Measurements from ENCODE around the gene AACS. TPM values are rescaled to one million over a fixed set of nuclear protein-coding genes. Genes with fewer than 3 reads are reported as not detected.

The AACS gene, protein sequence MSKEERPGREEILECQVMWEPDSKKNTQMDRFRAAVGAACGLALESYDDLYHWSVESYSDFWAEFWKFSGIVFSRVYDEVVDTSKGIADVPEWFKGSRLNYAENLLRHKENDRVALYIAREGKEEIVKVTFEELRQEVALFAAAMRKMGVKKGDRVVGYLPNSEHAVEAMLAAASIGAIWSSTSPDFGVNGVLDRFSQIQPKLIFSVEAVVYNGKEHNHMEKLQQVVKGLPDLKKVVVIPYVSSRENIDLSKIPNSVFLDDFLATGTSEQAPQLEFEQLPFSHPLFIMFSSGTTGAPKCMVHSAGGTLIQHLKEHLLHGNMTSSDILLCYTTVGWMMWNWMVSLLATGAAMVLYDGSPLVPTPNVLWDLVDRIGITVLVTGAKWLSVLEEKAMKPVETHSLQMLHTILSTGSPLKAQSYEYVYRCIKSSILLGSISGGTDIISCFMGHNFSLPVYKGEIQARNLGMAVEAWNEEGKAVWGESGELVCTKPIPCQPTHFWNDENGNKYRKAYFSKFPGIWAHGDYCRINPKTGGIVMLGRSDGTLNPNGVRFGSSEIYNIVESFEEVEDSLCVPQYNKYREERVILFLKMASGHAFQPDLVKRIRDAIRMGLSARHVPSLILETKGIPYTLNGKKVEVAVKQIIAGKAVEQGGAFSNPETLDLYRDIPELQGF
- polyA plus RNA-seq (2013, experiment 1 of 4), result 33.1 TPM
- 34.3 TPM for polyA plus RNA-seq (2013, experiment 2 of 4)
- polyA plus RNA-seq (2013, experiment 3 of 4), result 19.9 TPM
- 21.5 TPM for polyA plus RNA-seq (2013, experiment 4 of 4)

DNA sequence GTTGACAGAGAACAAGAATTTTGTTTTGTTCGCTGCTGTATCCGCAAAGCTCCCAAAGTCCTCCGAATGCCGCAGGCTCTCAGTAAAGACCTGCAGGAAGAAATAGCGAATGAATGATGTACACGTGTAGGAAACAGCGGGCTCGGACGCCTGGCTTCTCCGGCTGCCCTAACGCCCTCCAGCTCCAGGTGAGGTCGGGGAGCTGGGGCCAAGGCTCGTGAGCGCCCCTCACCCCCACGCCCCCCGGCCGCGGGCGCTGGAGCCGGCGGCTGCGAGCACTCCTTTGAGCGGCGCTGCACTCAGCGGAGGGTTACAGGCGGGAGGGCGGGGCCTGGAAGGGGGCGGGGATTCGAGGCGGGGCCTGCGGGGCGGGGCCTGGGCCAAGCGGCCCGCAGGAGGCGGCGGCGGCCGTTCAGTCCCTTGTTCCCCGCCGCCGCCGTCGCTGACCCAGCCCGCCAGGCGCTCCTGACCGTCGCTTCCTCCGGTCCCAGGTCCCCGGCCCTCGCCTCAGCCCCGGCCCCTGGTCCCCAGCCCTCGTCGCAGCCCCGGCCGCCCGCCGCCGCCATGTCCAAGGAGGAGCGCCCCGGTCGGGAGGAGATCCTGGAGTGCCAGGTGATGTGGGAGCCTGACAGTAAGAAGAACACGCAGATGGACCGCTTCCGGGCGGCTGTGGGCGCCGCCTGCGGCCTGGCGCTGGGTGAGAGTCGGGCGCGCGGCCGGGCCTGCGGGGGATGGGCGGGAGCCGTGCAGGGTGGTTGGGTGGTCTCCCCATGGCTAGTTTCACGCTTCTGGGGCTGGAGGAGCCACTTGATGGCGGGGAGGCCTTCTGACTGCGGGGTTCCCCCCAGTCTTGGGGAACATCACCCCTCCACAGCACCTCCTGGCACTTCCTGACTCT lies at the start of gene AACS:
Gene AACS, plus strand, starts transcription at position 415 of the 898 bp plus-strand sequence. Its CDS starts 150 bp downstream, at position 565.
- Histone ChIP-seq H3K4me3 (ENCODE audit: insufficient read depth, low read depth, low read length) (peak within 1 kb of the TSS; percentile 78), H3K36me3 (ENCODE audit: control insufficient read depth, insufficient read depth, low read length) (no peaks in the 10 kb centered on the region), H3K4me1 (ENCODE audit: control insufficient read depth, insufficient read depth, low read length) (peaks cover 4% of the 10 kb centered on the region), H3K9me3 (ENCODE audit: control insufficient read depth, low read length) (no peaks in the 10 kb centered on the region), H3K27ac (ENCODE audit: insufficient read depth, low read depth, low read length, poor library complexity, severe bottlenecking) (no peak within 1 kb of the TSS), H3K27me3 (ENCODE audit: control insufficient read depth, insufficient read depth, low read length, poor library complexity, severe bottlenecking) (peaks cover 9% of the 10 kb centered on the region)
- 1% methylated on average over 80 of the region's 80 CpGs for WGBS, 2 experiments

DNA sequence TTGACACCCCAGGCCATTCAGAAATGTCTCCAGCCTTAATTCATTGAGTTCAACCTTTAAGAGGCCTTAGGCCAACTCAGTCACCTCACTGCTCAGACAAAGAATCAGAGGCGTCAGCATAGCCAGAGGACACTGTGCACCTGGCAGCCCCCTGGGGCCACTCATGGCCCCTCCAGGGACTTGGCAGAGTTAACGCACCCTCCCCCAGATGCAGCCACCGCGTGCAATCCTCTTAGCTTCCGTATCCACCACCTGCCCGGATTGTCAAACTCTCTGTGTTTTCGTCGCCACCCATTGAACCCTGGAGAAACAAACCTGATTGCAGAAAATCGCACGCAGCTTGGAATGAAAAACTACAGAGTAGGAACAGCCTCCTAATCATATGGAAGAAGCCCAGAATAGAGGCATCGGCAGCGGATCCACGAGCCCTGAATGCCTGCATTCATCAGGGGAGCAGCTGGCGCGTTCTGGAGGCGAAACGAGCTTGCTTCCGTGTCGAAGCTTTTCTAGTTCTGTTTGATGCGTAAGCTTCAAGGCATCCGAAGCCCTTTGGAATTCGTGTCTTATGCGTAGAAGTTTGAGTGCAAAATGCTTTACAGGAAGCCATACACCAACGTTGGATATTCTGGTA lies 49.4 kb upstream of the AACS start:
- Histone ChIP-seq H3K9me3 (ENCODE audit: control insufficient read depth, low read length) (no peaks in the 10 kb centered on the region), H3K4me1 (ENCODE audit: control insufficient read depth, insufficient read depth, low read length) (no peaks in the 10 kb centered on the region), H3K27me3 (ENCODE audit: control insufficient read depth, insufficient read depth, low read length, poor library complexity, severe bottlenecking) (no peaks in the 10 kb centered on the region), H3K27ac (ENCODE audit: insufficient read depth, low read depth, low read length, poor library complexity, severe bottlenecking) (no peak overlapping the region), H3K36me3 (ENCODE audit: control insufficient read depth, insufficient read depth, low read length) (no peaks in the 10 kb centered on the region), H3K4me3 (ENCODE audit: insufficient read depth, low read depth, low read length) (no peak overlapping the region)
- 93 to 95% methylated on average over 24 of the region's 24 CpGs for WGBS, 2 experiments

DNA sequence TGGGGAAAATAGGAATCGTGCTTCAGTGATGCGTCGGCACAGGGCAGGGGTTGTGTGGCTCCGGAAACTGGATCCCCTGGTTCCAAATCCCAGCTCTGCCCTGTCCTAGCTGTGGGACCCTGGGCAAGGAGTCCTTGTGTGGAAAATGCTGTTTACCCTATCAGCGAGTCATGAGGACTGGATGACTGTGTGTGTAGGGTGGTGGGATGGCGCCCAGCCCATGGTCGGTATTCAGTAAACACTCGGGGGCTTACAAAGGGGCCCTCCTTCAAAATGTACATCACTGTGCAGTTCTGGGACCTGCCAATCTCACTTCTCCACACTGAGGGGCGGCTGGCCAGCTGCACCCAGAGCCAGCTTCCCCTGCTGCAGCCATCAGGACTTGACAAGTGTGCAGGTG lies 47.4 kb upstream of the AACS start:
- Histone ChIP-seq H3K9me3 (ENCODE audit: control insufficient read depth, low read length) (no peaks in the 10 kb centered on the region), H3K27me3 (ENCODE audit: control insufficient read depth, insufficient read depth, low read length, poor library complexity, severe bottlenecking) (no peaks in the 10 kb centered on the region), H3K36me3 (ENCODE audit: control insufficient read depth, insufficient read depth, low read length) (peaks cover under 1% of the 10 kb centered on the region), H3K4me1 (ENCODE audit: control insufficient read depth, insufficient read depth, low read length) (no peaks in the 10 kb centered on the region), H3K27ac (ENCODE audit: insufficient read depth, low read depth, low read length, poor library complexity, severe bottlenecking) (no peak overlapping the region), H3K4me3 (ENCODE audit: insufficient read depth, low read depth, low read length) (no peak overlapping the region)
- WGBS, 2 experiments, result 94 to 95% methylated on average over 9 of the region's 9 CpGs

DNA sequence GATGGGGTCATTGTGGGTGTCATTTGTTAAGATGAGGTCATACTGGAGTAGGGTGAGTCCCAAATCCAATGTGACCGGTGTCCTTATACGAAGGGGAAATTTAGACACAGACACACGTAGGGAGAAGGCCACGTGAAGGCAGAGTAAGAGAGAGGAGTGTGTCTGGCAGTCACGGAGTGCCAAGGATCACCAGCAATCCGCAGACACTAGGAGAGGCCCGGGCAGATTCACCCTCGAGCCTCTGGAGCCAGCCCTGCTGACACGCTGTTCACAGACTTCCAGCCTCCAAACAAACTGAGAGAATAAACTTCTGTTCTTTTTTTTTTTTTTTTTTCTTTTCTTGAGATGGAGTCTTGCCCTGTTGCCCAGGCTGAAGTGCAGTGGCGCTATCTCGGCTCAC lies 46.9 kb upstream of the AACS start:
- 91 to 94% methylated on average over 11 of the region's 11 CpGs for WGBS, 2 experiments
- Histone ChIP-seq H3K4me1 (ENCODE audit: control insufficient read depth, insufficient read depth, low read length) (no peaks in the 10 kb centered on the region), H3K9me3 (ENCODE audit: control insufficient read depth, low read length) (no peaks in the 10 kb centered on the region), H3K27ac (ENCODE audit: insufficient read depth, low read depth, low read length, poor library complexity, severe bottlenecking) (no peak overlapping the region), H3K36me3 (ENCODE audit: control insufficient read depth, insufficient read depth, low read length) (peaks cover 6% of the 10 kb centered on the region), H3K27me3 (ENCODE audit: control insufficient read depth, insufficient read depth, low read length, poor library complexity, severe bottlenecking) (no peaks in the 10 kb centered on the region), H3K4me3 (ENCODE audit: insufficient read depth, low read depth, low read length) (no peak overlapping the region)

DNA sequence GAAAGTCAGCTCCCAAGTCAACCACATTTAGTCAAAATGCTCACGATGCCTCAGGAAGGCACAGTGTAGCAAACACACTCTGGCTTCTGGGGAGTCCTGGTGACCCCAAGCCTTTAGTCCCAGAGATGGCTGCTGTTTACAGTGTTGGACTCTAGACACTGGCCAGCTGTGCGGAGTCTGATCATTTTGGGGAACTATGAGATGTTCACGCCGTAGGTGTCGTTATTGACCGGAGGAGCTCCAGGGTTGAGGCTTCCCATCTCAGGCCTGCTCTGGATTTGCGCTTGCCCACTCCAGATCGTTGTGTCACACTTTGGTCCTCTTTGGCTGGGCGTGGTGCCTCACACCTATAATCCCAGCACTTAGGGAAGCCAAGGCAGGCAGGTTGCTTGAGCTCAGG lies 44.1 kb upstream of the AACS start:
- 94 to 95% methylated on average over 9 of the region's 9 CpGs for WGBS, 2 experiments
- no peaks in the 10 kb centered on the region for H3K4me1 ChIP-seq (ENCODE audit: control insufficient read depth, insufficient read depth, low read length)
- H3K4me3 ChIP-seq (ENCODE audit: insufficient read depth, low read depth, low read length), result no peak overlapping the region
- H3K27ac ChIP-seq (ENCODE audit: insufficient read depth, low read depth, low read length, poor library complexity, severe bottlenecking), result no peak overlapping the region
- H3K9me3 ChIP-seq (ENCODE audit: control insufficient read depth, low read length), result no peaks in the 10 kb centered on the region
- H3K27me3 ChIP-seq (ENCODE audit: control insufficient read depth, insufficient read depth, low read length, poor library complexity, severe bottlenecking), result no peaks in the 10 kb centered on the region
- peaks cover 7% of the 10 kb centered on the region for H3K36me3 ChIP-seq (ENCODE audit: control insufficient read depth, insufficient read depth, low read length)

DNA sequence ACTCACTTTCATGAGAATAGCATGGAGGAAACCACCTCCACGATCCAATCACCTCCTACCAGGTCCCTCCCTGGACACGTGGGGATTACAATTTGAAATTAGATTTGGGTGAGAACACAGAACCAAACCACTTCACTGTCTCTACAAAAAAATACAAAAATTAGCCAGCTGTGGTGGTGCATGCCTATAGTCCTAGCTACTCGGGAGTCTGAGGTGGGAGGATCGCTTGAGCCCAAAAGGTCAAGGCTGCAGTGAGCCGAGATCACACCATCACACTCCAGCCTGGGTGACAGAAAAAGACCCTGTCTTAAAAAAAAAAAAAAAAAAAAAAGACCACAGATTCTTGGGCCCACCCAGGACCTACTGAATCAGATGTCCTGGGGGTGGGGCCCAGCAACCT lies 43.5 kb upstream of the AACS start:
- Histone ChIP-seq H3K27me3 (ENCODE audit: control insufficient read depth, insufficient read depth, low read length, poor library complexity, severe bottlenecking) (no peaks in the 10 kb centered on the region), H3K4me3 (ENCODE audit: insufficient read depth, low read depth, low read length) (no peak overlapping the region), H3K9me3 (ENCODE audit: control insufficient read depth, low read length) (no peaks in the 10 kb centered on the region), H3K4me1 (ENCODE audit: control insufficient read depth, insufficient read depth, low read length) (no peaks in the 10 kb centered on the region), H3K36me3 (ENCODE audit: control insufficient read depth, insufficient read depth, low read length) (peaks cover 7% of the 10 kb centered on the region), H3K27ac (ENCODE audit: insufficient read depth, low read depth, low read length, poor library complexity, severe bottlenecking) (no peak overlapping the region)
- whole genome bisulfite sequencing, 2 experiments, result 85 to 90% methylated on average over 5 of the region's 5 CpGs

DNA sequence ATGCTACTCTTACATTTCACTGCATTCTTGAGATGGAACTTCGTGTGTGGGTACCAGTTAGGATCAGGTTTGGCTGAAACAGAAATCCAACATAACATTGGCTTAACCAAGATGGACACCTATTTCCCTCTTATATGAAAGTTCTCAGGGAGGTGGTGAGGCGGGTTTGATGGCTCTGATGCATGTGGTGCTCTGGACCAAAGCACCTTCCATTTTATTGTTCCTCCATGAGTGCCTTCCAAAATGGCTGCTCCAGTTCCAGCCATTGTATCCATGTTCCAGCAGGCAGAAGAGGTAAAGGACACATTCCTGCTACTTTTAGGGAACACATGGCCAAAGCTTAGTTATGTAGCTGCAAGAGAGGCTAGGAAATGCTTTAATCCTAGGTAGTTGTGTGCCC lies 42.2 kb upstream of the AACS start:
- H3K27ac ChIP-seq (ENCODE audit: insufficient read depth, low read depth, low read length, poor library complexity, severe bottlenecking), result no peak overlapping the region
- no peak overlapping the region for H3K4me3 ChIP-seq (ENCODE audit: insufficient read depth, low read depth, low read length)
- H3K27me3 ChIP-seq (ENCODE audit: control insufficient read depth, insufficient read depth, low read length, poor library complexity, severe bottlenecking), result no peaks in the 10 kb centered on the region
- WGBS, 2 experiments, result 96 to 97% methylated on average over 2 of the region's 2 CpGs
- H3K9me3 ChIP-seq (ENCODE audit: control insufficient read depth, low read length), result no peaks in the 10 kb centered on the region
- H3K4me1 ChIP-seq (ENCODE audit: control insufficient read depth, insufficient read depth, low read length), result no peaks in the 10 kb centered on the region
- peaks cover 7% of the 10 kb centered on the region for H3K36me3 ChIP-seq (ENCODE audit: control insufficient read depth, insufficient read depth, low read length)

DNA sequence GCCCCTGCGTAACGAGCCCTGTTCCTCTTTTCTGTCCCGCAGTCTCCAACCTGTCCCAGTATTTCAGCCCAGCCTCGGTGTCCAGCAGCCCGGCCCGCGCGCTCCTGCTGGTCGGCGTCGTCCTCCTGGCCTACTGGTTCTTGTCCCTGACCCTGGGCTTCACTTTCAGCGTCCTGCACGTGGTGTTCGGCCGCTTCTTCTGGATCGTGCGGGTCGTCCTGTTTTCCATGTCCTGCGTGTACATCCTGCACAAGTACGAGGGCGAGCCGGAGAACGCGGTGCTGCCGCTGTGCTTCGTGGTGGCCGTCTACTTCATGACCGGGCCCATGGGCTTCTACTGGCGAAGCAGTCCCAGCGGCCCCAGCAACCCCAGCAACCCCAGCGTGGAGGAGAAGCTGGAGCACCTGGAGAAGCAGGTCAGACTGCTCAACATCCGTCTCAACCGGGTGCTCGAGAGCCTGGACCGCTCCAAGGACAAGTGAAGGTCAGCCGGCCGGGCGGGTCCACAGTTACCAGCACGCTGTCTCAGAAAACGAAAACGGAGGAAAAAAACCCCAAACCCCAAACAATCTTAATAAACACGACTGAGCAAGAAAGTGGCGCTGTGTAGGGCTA lies 40.2 kb upstream of the AACS start:
- Histone ChIP-seq H3K27ac (ENCODE audit: insufficient read depth, low read depth, low read length, poor library complexity, severe bottlenecking) (no peak overlapping the region), H3K27me3 (ENCODE audit: control insufficient read depth, insufficient read depth, low read length, poor library complexity, severe bottlenecking) (no peaks in the 10 kb centered on the region), H3K4me3 (ENCODE audit: insufficient read depth, low read depth, low read length) (no peak overlapping the region), H3K9me3 (ENCODE audit: control insufficient read depth, low read length) (no peaks in the 10 kb centered on the region), H3K36me3 (ENCODE audit: control insufficient read depth, insufficient read depth, low read length) (peaks cover 7% of the 10 kb centered on the region), H3K4me1 (ENCODE audit: control insufficient read depth, insufficient read depth, low read length) (no peaks in the 10 kb centered on the region)
- WGBS, 2 experiments, result 94 to 95% methylated on average over 43 of the region's 43 CpGs

DNA sequence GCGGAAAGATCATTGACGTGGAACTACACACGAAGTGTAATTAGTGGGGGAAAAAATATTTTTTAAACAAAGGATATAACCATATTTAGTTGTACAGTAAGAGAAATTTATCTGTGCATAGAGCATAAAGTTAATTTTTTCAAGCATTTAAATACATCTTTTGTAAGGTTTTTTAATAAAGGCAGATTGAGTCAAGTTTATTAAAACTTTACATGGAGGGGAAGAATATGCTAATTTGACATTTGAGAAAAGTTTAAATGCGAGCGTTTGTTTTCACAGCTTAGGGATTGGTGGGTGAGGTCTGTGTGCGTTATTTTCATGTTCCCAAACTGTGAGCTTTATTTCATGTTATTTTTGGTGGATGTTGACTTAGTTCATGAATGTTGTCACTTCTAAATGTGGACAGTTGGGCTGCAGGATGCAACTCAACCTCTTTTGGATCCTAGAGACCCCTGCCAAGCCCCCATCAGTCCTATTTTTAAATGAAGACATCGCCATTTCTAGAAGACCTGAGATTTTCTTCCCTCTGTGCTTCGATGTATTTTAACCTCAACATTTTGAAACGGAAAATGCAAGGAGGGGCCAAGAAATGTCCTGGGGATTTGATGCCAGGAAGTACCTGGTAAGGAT lies 39.5 kb upstream of the AACS start:
- Histone ChIP-seq H3K27ac (ENCODE audit: insufficient read depth, low read depth, low read length, poor library complexity, severe bottlenecking) (no peak overlapping the region), H3K9me3 (ENCODE audit: control insufficient read depth, low read length) (no peaks in the 10 kb centered on the region), H3K4me3 (ENCODE audit: insufficient read depth, low read depth, low read length) (no peak overlapping the region), H3K36me3 (ENCODE audit: control insufficient read depth, insufficient read depth, low read length) (peaks cover 7% of the 10 kb centered on the region), H3K4me1 (ENCODE audit: control insufficient read depth, insufficient read depth, low read length) (no peaks in the 10 kb centered on the region), H3K27me3 (ENCODE audit: control insufficient read depth, insufficient read depth, low read length, poor library complexity, severe bottlenecking) (no peaks in the 10 kb centered on the region)
- WGBS, 2 experiments, result 95 to 97% methylated on average over 6 to 9 of the region's 9 CpGs

Data from ectodermal cell (in vitro differentiated cells).